MCF 10A (cell line): Measurements from ENCODE around the gene PNCK. TPM values are rescaled to one million over a fixed set of nuclear protein-coding genes. Genes with fewer than 3 reads are reported as not detected.

Experiments
- BruUV-seq: library from RNA; stranded (reverse); fragments of 400-500 nt; replicated peaks from 2 replicates; lab custom pipeline; 2021; lab: Mats Ljungman, UMichigan
- CTCF ChIA-PET: fragments of 300-600 bp; sonication (Branson Sonifier 250); formaldehyde crosslinking; extraction: SDS; loops from one replicate; lab custom pipeline; 2021; ENCODE audit warnings: antibody characterized with exemption, inconsistent platforms; lab: Yijun Ruan, JAX
- POLR2A ChIA-PET: fragments of 300-600, 350-650 bp; sonication (Branson Sonifier 250); formaldehyde crosslinking; extraction: SDS; loops from one replicate; lab custom pipeline; 2020; ENCODE audit warnings: antibody characterized with exemption, inconsistent platforms; lab: Yijun Ruan, JAX
- DNase-seq: peaks from one replicate; pipeline ENCODE4 v3.0.0-alpha.2; 2018; ENCODE audit not compliant: unreplicated experiment
- H3K27ac Mint-ChIP-seq: one replicate; pipeline ENCODE4 v1.8.0; 2022; ENCODE audit warnings: mild to moderate bottlenecking, low read depth, mixed read lengths; ENCODE audit not compliant: unreplicated experiment
- H3K27me3 Mint-ChIP-seq: one replicate; pipeline ENCODE4 v1.8.0; 2022; ENCODE audit warnings: mixed read lengths; ENCODE audit not compliant: insufficient read depth, unreplicated experiment
- H3K36me3 Mint-ChIP-seq: one replicate; pipeline ENCODE4 v1.8.0; 2022; ENCODE audit warnings: mild to moderate bottlenecking, moderate library complexity, mixed read lengths; ENCODE audit not compliant: insufficient read depth, unreplicated experiment
- H3K4me1 Mint-ChIP-seq: one replicate; pipeline ENCODE4 v1.8.0; 2022; ENCODE audit warnings: mixed read lengths; ENCODE audit not compliant: insufficient read depth, unreplicated experiment
- H3K4me3 Mint-ChIP-seq: one replicate; pipeline ENCODE4 v1.8.0; 2022; ENCODE audit warnings: mild to moderate bottlenecking, moderate library complexity, mixed read lengths; ENCODE audit not compliant: unreplicated experiment
- H3K9me3 Mint-ChIP-seq: one replicate; pipeline ENCODE4 v1.8.0; 2022; ENCODE audit warnings: mixed read lengths; ENCODE audit not compliant: unreplicated experiment
- CTCF ChIP-seq: fragments of 200-600 bp; IDR thresholded peaks from one replicate; pipeline ENCODE4 v1.8.0; 2022; ENCODE audit warnings: antibody characterized with exemption, mild to moderate bottlenecking; ENCODE audit not compliant: unreplicated experiment
- intact Hi-C: fragments of 100-400 bp; cut with micrococcal nuclease; formaldehyde crosslinking; loops from 2 replicates; pipeline ENCODE4 v1.14.1; 2022
- total RNA-seq: library from RNA; stranded (reverse); gene quantifications from 2 replicates; pipeline ENCODE4 v1.2.3, GENCODE V29; 2022

PNCK gene
- total RNA-seq, 1 experiment from 2014 or later: not detected

DNA sequence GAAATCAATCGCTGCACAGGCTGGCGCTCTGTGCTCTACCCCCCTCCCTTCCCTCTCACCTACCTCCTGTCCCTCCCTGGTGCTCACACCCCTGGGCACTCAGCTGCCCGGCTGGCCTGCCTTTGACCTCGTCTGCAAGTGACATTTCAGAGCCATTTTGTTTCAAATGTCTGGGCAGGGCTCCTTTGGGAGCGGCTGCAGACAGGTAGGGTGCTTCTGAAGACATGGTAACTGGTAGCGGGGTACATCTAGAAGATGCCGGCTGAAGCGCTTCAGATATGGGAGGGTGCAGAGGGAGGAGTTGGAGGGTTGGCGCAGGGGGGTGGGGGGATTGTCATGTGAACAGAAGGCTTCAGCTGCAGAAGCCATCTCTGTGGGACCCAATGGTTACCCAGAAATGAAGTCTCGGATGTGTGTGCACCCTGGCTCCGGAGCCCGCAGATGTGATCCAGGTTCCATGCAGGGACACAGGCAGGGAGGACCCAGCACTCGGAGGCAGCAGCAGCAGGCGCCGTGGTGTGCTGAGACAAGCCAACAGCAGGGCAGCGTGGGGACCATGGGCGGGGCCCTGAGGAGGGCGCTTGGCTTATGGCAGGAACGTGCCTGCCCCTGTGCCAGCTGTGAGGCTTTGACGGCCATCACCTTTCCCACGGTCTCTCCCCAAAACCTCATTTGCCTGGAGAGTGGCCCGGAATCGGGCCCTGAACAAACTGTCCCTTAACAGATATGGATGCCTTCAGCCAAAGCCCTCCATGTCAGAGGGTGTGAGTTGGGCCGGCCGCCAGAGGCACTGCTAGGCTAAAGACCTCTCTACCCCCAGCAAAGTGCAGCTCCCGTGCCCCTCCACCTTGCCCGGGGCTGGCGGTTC, 34.2 kb downstream of the PNCK start:
- no peak overlapping the region for H3K4me3 Mint-ChIP-seq
- no peak for DNase-seq
- BruUV-seq: no TSS peak
- no peak for TF ChIP-seq CTCF
- intact Hi-C loops: no loop called here
- H3K36me3 Mint-ChIP-seq: no peaks in the 10 kb centered on the region
- ChIA-PET POLR2A (no interaction called here), CTCF (interaction anchor here (1.0 kb wide), 1 partner anchor 17 kb away, joined by 3 read pairs; no protein-coding TSS in a partner anchor)
- H3K27me3 Mint-ChIP-seq: peaks cover 22% of the 10 kb centered on the region
- no peaks in the 10 kb centered on the region for H3K9me3 Mint-ChIP-seq
- no peak overlapping the region for H3K27ac Mint-ChIP-seq
- no peaks in the 10 kb centered on the region for H3K4me1 Mint-ChIP-seq

GRCh38 chrX:153638436-153639176, 35.0 kb downstream of the PNCK start:
- POLR2A ChIA-PET: interaction anchor here (0.7 kb wide), 1 partner anchor 52 kb away, joined by 3 read pairs; no protein-coding TSS in a partner anchor

GRCh38 chrX:153638041-153638371, 35.6 kb downstream of the PNCK start:
- H3K9me3 Mint-ChIP-seq: no peaks in the 10 kb centered on the region
- BruUV-seq: no TSS peak
- H3K27ac Mint-ChIP-seq: no peak overlapping the region
- POLR2A ChIA-PET: interaction anchor here (0.7 kb wide), 1 partner anchor 52 kb away, joined by 3 read pairs; no protein-coding TSS in a partner anchor
- no peaks in the 10 kb centered on the region for H3K4me1 Mint-ChIP-seq
- no peaks in the 10 kb centered on the region for H3K36me3 Mint-ChIP-seq
- H3K27me3 Mint-ChIP-seq: peaks cover 23% of the 10 kb centered on the region
- no peak for DNase-seq
- H3K4me3 Mint-ChIP-seq: no peak overlapping the region
- intact Hi-C loops: no loop called here
- no peak for TF ChIP-seq CTCF
- CTCF ChIA-PET: no interaction called here

More at GRCh38 chrX:153638436-153639176, 35.0 kb downstream of the PNCK start:
- H3K27me3 Mint-ChIP-seq: peaks cover 26% of the 10 kb centered on the region
- H3K4me3 Mint-ChIP-seq: no peak overlapping the region
- intact Hi-C loops: no loop called here
- no peak for DNase-seq
- TF ChIP-seq CTCF: no peak
- CTCF ChIA-PET: interaction anchor here (1.0 kb wide), 1 partner anchor 16 kb away, joined by 3 read pairs; no protein-coding TSS in a partner anchor
- H3K36me3 Mint-ChIP-seq: no peaks in the 10 kb centered on the region
- BruUV-seq: no TSS peak
- no peaks in the 10 kb centered on the region for H3K9me3 Mint-ChIP-seq
- no peaks in the 10 kb centered on the region for H3K4me1 Mint-ChIP-seq
- H3K27ac Mint-ChIP-seq: no peak overlapping the region
